H1 (cell line): Measurements from ENCODE around the gene CRHR1. TPM values are rescaled to one million over a fixed set of nuclear protein-coding genes. Genes with fewer than 3 reads are reported as not detected.

ENCODE experiments used
- CTCF ChIA-PET: fragments of 300-600 bp; sonication (Branson Sonifier 250); formaldehyde crosslinking; loops from one replicate; lab custom pipeline; 2021; ENCODE audit not compliant: partially characterized antibody; lab: Charles Lee
- POLR2A ChIA-PET: fragments of 300-600 bp; sonication (Branson Sonifier 250); formaldehyde crosslinking; loops from one replicate; lab custom pipeline; 2021; ENCODE audit warnings: inconsistent platforms; ENCODE audit not compliant: partially characterized antibody; lab: Charles Lee
- DNase-seq, 2 experiments: peaks; one replicate each; pipeline versions ENCODE4 v3.0.0 to v3.0.0-alpha.2; 2010 to 2022; ENCODE audit warnings: low spot score in 2 of 2, low read depth in 1 of 2, mixed read lengths in 1 of 2
- FAIRE-seq: peaks from 2 replicates; lab custom pipeline; 2011; peaks lifted over from hg19 to GRCh38; lab: Jason Lieb, UNC
- H2AFZ ChIP-seq: 2 replicates; pipeline ENCODE4 v1.8.1; 2012; ENCODE audit warnings: low read length, inconsistent platforms
- H2AK5ac ChIP-seq: 2 replicates; pipeline ENCODE4 v1.6.1; 2013; ENCODE audit warnings: low read depth, low read length
- H2BK120ac ChIP-seq: replicated peaks from 2 replicates; pipeline ENCODE3; 2013; ENCODE audit warnings: low read depth, low read length, inconsistent platforms
- H2BK12ac ChIP-seq: 2 replicates; pipeline ENCODE4 v1.6.1; 2013; ENCODE audit warnings: low read depth, low read length
- H2BK15ac ChIP-seq: 2 replicates; pipeline ENCODE4 v1.6.1; 2013; ENCODE audit warnings: low read length
- H2BK20ac ChIP-seq: 2 replicates; pipeline ENCODE4 v1.6.1; 2013; ENCODE audit warnings: low read length
- H2BK5ac ChIP-seq: 2 replicates; pipeline ENCODE4 v1.6.1; 2013; ENCODE audit warnings: low read depth, low read length
- H3K14ac ChIP-seq: 2 replicates; pipeline ENCODE4 v1.6.1; 2013; ENCODE audit warnings: inconsistent platforms; ENCODE audit not compliant: insufficient read length
- H3K18ac ChIP-seq: 2 replicates; pipeline ENCODE4 v1.6.1; 2013; ENCODE audit warnings: low read length; ENCODE audit errors: extremely low read depth
- H3K23ac ChIP-seq: 2 replicates; pipeline ENCODE4 v1.6.1; 2013; ENCODE audit warnings: inconsistent platforms; ENCODE audit not compliant: insufficient read length
- H3K23me2 ChIP-seq: 2 replicates; pipeline ENCODE4 v1.6.1; 2013; ENCODE audit warnings: low read depth, low read length
- H3K27ac ChIP-seq: 2 replicates; pipeline ENCODE4 v1.6.1; 2011; ENCODE audit warnings: low read depth, low read length, inconsistent platforms
- H3K27me3 ChIP-seq, 4 experiments: replicated peaks in 1 of 4; 1 replicate in 1 of 4; 2 replicates in 3 of 4; pipeline versions ENCODE4 v1.6.1 to v1.8.1; 2011 to 2013; ENCODE audit warnings: low read length in 3 of 4, mild to moderate bottlenecking in 3 of 4, inconsistent platforms in 2 of 4, mixed read lengths in 2 of 4, moderate library complexity in 1 of 4; ENCODE audit not compliant: control insufficient read depth in 3 of 4, insufficient read depth in 3 of 4; ENCODE audit errors: extremely low read depth in 1 of 4
- H3K36me3 ChIP-seq, 4 experiments: 2 replicates each; pipeline versions ENCODE4 v1.6.1 to v1.8.1; 2011 to 2013; ENCODE audit warnings: mild to moderate bottlenecking in 4 of 4, low read length in 3 of 4, moderate library complexity in 2 of 4, control low read depth in 1 of 4, inconsistent platforms in 1 of 4; ENCODE audit not compliant: insufficient read depth in 4 of 4, control insufficient read depth in 2 of 4
- H3K4ac ChIP-seq: replicated peaks from 2 replicates; pipeline ENCODE3; 2013; ENCODE audit warnings: low read length, low read depth, mixed read lengths, inconsistent platforms; ENCODE audit not compliant: insufficient read length
- H3K4me1 ChIP-seq, 4 experiments: replicated peaks in 1 of 4; 1 replicate in 1 of 4; 2 replicates in 3 of 4; pipeline versions ENCODE4 v1.6.1 to v1.8.1; 2011 to 2013; ENCODE audit warnings: low read length in 3 of 4, inconsistent platforms in 2 of 4, mixed read lengths in 1 of 4; ENCODE audit not compliant: insufficient read depth in 4 of 4, control insufficient read depth in 3 of 4
- H3K4me2 ChIP-seq, 2 experiments: 2 replicates each; pipeline versions ENCODE4 v1.6.1 to v1.8.1; 2011 to 2013; ENCODE audit warnings: low read depth in 2 of 2, low read length in 2 of 2, control low read depth in 1 of 2, inconsistent platforms in 1 of 2, mild to moderate bottlenecking in 1 of 2; ENCODE audit not compliant: insufficient read depth in 1 of 2
- H3K4me3 ChIP-seq, 4 experiments: fragments of 200-600, 300-600 bp in 1 of 4; sonication (generic), shearing (Covaris generic), sonication (Bioruptor Twin) in 1 of 4; 2 replicates each; pipeline versions ENCODE4 v1.5.1 to v1.8.1; 2011 to 2016; ENCODE audit warnings: low read length in 4 of 4, low read depth in 3 of 4, control low read depth in 2 of 4, inconsistent platforms in 2 of 4, mild to moderate bottlenecking in 2 of 4, mixed read lengths in 1 of 4, moderate library complexity in 1 of 4; ENCODE audit not compliant: insufficient read depth in 2 of 4; ENCODE audit errors: extremely low read depth in 1 of 4
- H3K56ac ChIP-seq: replicated peaks from 2 replicates; pipeline ENCODE3; 2013; ENCODE audit warnings: low read depth, mild to moderate bottlenecking, mixed read lengths, low read length, inconsistent platforms; ENCODE audit not compliant: insufficient read length
- H3K79me1 ChIP-seq: 2 replicates; pipeline ENCODE4 v1.6.1; 2013; ENCODE audit warnings: low read depth, low read length, control low read depth
- H3K79me2 ChIP-seq, 2 experiments: 2 replicates each; pipeline versions ENCODE4 v1.6.1 to v1.8.1; 2012 to 2013; ENCODE audit warnings: low read length in 2 of 2, mild to moderate bottlenecking in 2 of 2, inconsistent platforms in 1 of 2; ENCODE audit not compliant: insufficient read depth in 2 of 2, control insufficient read depth in 1 of 2
- H3K9ac ChIP-seq, 4 experiments: replicated peaks in 1 of 4; 1 replicate in 1 of 4; 2 replicates in 3 of 4; pipeline versions ENCODE4 v1.6.1 to v1.8.1; 2011 to 2013; ENCODE audit warnings: low read depth in 3 of 4, low read length in 3 of 4, control low read depth in 2 of 4, mild to moderate bottlenecking in 2 of 4, moderate library complexity in 2 of 4, inconsistent platforms in 1 of 4; ENCODE audit errors: extremely low read depth in 1 of 4
- H3K9me3 ChIP-seq, 2 experiments: 2 replicates each; pipeline versions ENCODE4 v1.6.1 to v1.8.1; 2012 to 2013; ENCODE audit warnings: mild to moderate bottlenecking in 2 of 2, moderate library complexity in 2 of 2, control low read depth in 1 of 2, inconsistent platforms in 1 of 2, low read depth in 1 of 2, low read length in 1 of 2, mixed read lengths in 1 of 2; ENCODE audit not compliant: insufficient read depth in 2 of 2
- H4K20me1 ChIP-seq, 2 experiments: replicated peaks in 1 of 2; 2 replicates each; pipeline versions ENCODE3 to v1.8.1; 2011 to 2013; ENCODE audit warnings: inconsistent platforms in 2 of 2, low read length in 2 of 2, mild to moderate bottlenecking in 1 of 2; ENCODE audit not compliant: insufficient read depth in 2 of 2, control insufficient read depth in 1 of 2
- H4K5ac ChIP-seq: 2 replicates; pipeline ENCODE4 v1.6.1; 2013; ENCODE audit warnings: low read length, low read depth, mixed read lengths, inconsistent platforms; ENCODE audit not compliant: insufficient read length
- H4K8ac ChIP-seq: 2 replicates; pipeline ENCODE4 v1.8.0; 2013; ENCODE audit warnings: mild to moderate bottlenecking, moderate library complexity, low read length, inconsistent platforms; ENCODE audit not compliant: insufficient read depth; ENCODE audit errors: extremely low read depth
- H4K91ac ChIP-seq: replicated peaks from 2 replicates; pipeline ENCODE3; 2013; ENCODE audit warnings: low read length, mixed read lengths, inconsistent platforms; ENCODE audit not compliant: insufficient read length
- FOSL1 ChIP-seq: IDR thresholded peaks from 2 replicates; pipeline ENCODE4 v1.6.1; 2011; ENCODE audit warnings: mild to moderate bottlenecking, low read depth, low read length, moderate library complexity; ENCODE audit not compliant: insufficient read depth
- GABPA ChIP-seq: IDR thresholded peaks from 2 replicates; pipeline ENCODE4 v1.6.1; 2011; ENCODE audit warnings: mild to moderate bottlenecking, low read length, moderate library complexity, borderline replicate concordance; ENCODE audit not compliant: insufficient read depth
- JUN ChIP-seq: IDR thresholded peaks from 2 replicates; pipeline ENCODE4 v1.6.1; 2011; ENCODE audit warnings: low read depth, mild to moderate bottlenecking, improper control_type of control experiment, low read length
- MAX ChIP-seq: IDR thresholded peaks from 2 replicates; pipeline ENCODE4 v1.6.1; 2012; ENCODE audit warnings: inconsistent platforms
- NANOG ChIP-seq: IDR thresholded peaks from 2 replicates; pipeline ENCODE4 v1.6.1; 2011; ENCODE audit warnings: low read length, low read depth, mild to moderate bottlenecking, inconsistent platforms; ENCODE audit not compliant: insufficient read depth, poor library complexity, severe bottlenecking
- RBBP5 ChIP-seq: IDR thresholded peaks from 2 replicates; pipeline ENCODE4 v1.7.1; 2012; ENCODE audit warnings: low read depth, mild to moderate bottlenecking, inconsistent platforms, low read length, moderate library complexity, borderline replicate concordance
- SAP30 ChIP-seq: fragments of 300-600 bp; sonication (generic); IDR thresholded peaks from 2 replicates; pipeline ENCODE4 v1.7.1; 2012; ENCODE audit warnings: low read length, moderate library complexity, mild to moderate bottlenecking, inconsistent platforms; ENCODE audit not compliant: insufficient read depth, insufficient replicate concordance
- WGBS, 2 experiments: shearing (Covaris generic) in 1 of 2; methylation state at CpG; one replicate each; pipeline versions ENCODE4 v1.1.6 to v1.1.7; 2013 to 2015; ENCODE audit warnings: low lambda C conversion rate in 2 of 2, mixed read lengths in 2 of 2, inconsistent platforms in 1 of 2, low coverage in 1 of 2, missing lambda C conversion rate in 1 of 2; ENCODE audit not compliant: insufficient replicate concordance in 2 of 2, insufficient coverage in 1 of 2, insufficient read length in 1 of 2; ENCODE audit errors: extremely low coverage in 1 of 2, missing lambda C conversion rate in 1 of 2; 5-methylcytosine and 5-hydroxymethylcytosine counted together
- polyA plus RNA-seq, 7 experiments: library from polyadenylated mRNA; depleted of rRNA in 3 of 7; stranded (reverse) in 5 of 7; unstranded in 2 of 7; fragments of >200 nt in 5 of 7; fragments of 200-250 nt in 2 of 7; gene quantifications; 1 replicate in 5 of 7; 2 replicates in 1 of 7; 4 replicates in 1 of 7; pipeline versions ENCODE4 v1.2.1 to v1.2.3, GENCODE V29; 2011 to 2013; ENCODE audit warnings: missing spikeins in 2 of 7, mixed read lengths in 2 of 7
- total RNA-seq: library from RNA; stranded (reverse); fragmentation: NEBNext Ultra II Directional; extraction: Animal tissue kit (Norgen Biotek cat#: 25700); gene quantifications from 2 replicates; pipeline ENCODE4 v1.2.1, GENCODE V29; 2021
- TF ChIP-seq, protein P1 (sequence below): IDR thresholded peaks from 2 replicates; pipeline ENCODE4 v1.6.1; 2011; ENCODE audit warnings: low read depth, mild to moderate bottlenecking, low read length; ENCODE audit not compliant: insufficient read depth
- TF ChIP-seq, protein P2 (sequence below): IDR thresholded peaks from 2 replicates; pipeline ENCODE4 v1.6.1; 2011; ENCODE audit warnings: low read length, improper control_type of control experiment

CRHR1 gene
- total and polyA plus RNA-seq, 2 of the 8 experiments (the other 6 are each of a cell fraction or from before 2014, with no cell fraction given), result 0.56 to 1.7 TPM

GRCh38 chr17:45801421-45801820, 17.3 kb downstream of the CRHR1 start:
- DNase-seq, result no peak
- no peak overlapping the region for H4K8ac ChIP-seq
- H4K5ac ChIP-seq, result no peak overlapping the region
- no peak overlapping the region for H3K18ac ChIP-seq
- no peak overlapping the region for H2BK5ac ChIP-seq
- H4K91ac ChIP-seq, result no peak overlapping the region
- H3K9me3 ChIP-seq, result no peaks in the 10 kb centered on the region
- WGBS, 2 experiments, result 88% methylated on average over 8 of the region's 8 CpGs; no CpG with 5 or more reads in 1 of the 2 experiments
- H2BK120ac ChIP-seq, result no peak overlapping the region
- H2AFZ ChIP-seq, result no peak overlapping the region
- H2BK15ac ChIP-seq, result no peak overlapping the region
- no peaks in the 10 kb centered on the region for H3K36me3 ChIP-seq
- no peak overlapping the region for H3K14ac ChIP-seq
- no peaks in the 10 kb centered on the region for H3K79me2 ChIP-seq
- no peak overlapping the region for H3K4me3 ChIP-seq
- H3K79me1 ChIP-seq, result no peaks in the 10 kb centered on the region
- H3K23ac ChIP-seq, result no peak overlapping the region
- TF ChIP-seq SAP30 (no peak), NANOG (no peak), MAX (no peak), GABPA (no peak), FOSL1 (no peak), RBBP5 (no peak), JUN (no peak)
- TF ChIP-seq, protein P1, sequence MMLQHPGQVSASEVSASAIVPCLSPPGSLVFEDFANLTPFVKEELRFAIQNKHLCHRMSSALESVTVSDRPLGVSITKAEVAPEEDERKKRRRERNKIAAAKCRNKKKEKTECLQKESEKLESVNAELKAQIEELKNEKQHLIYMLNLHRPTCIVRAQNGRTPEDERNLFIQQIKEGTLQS, result no peak
- TF ChIP-seq, protein P2, sequence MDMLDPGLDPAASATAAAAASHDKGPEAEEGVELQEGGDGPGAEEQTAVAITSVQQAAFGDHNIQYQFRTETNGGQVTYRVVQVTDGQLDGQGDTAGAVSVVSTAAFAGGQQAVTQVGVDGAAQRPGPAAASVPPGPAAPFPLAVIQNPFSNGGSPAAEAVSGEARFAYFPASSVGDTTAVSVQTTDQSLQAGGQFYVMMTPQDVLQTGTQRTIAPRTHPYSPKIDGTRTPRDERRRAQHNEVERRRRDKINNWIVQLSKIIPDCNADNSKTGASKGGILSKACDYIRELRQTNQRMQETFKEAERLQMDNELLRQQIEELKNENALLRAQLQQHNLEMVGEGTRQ, result no peak
- no peak overlapping the region for H2BK20ac ChIP-seq
- H3K56ac ChIP-seq, result no peak overlapping the region
- ChIA-PET CTCF (interaction anchor here (0.7 to 2.6 kb wide), 11 partner anchors 8 to 161 kb away, joined by 3 to 12 read pairs (median 5); no protein-coding TSS in a partner anchor), POLR2A (no interaction called here)
- no peak overlapping the region for H3K9ac ChIP-seq
- H3K23me2 ChIP-seq, result no peaks in the 10 kb centered on the region
- peaks cover 0 to 12% (median 1%) of the 10 kb centered on the region in 4 experiments; a peak in 3 of 7 replicates for H3K27me3 ChIP-seq
- no peak overlapping the region for H3K4ac ChIP-seq
- H3K27ac ChIP-seq, result no peak overlapping the region
- H3K4me1 ChIP-seq, result peaks cover 0 to 6% (median 2%) of the 10 kb centered on the region in 4 experiments; a peak in 4 of 7 replicates
- no peak overlapping the region; a peak in 1 of 4 replicates for H3K4me2 ChIP-seq
- H4K20me1 ChIP-seq, result no peaks in the 10 kb centered on the region
- H2BK12ac ChIP-seq, result no peak overlapping the region
- no peak for FAIRE-seq
- no peak overlapping the region for H2AK5ac ChIP-seq
